Panc1 (cell line): ENCODE results near the gene TRPM4.

ENCODE experiments used
- CTCF ChIP-seq: fragments of 450-650 bp; IDR thresholded peaks from 2 replicates; pipeline ENCODE4 v1.5.1; 2017; ENCODE audit warnings: mild to moderate bottlenecking
- POLR2AphosphoS5 ChIP-seq: IDR thresholded peaks from 2 replicates; pipeline ENCODE4 v1.6.1; 2012; ENCODE audit warnings: mild to moderate bottlenecking, low read depth, low read length, moderate library complexity
- TCF7L2 ChIP-seq: IDR thresholded peaks from 2 replicates; pipeline ENCODE4 v1.6.1; 2011; ENCODE audit warnings: mild to moderate bottlenecking, low read depth, low read length, inconsistent platforms

GRCh38 chr19:49256691-49257090 is 99.1 kb downstream of the TRPM4 start:
- TF ChIP-seq CTCF (no peak), TCF7L2 (no peak), POLR2AphosphoS5 (no peak)
